ENCODE results near the gene CEP57.

DNA sequence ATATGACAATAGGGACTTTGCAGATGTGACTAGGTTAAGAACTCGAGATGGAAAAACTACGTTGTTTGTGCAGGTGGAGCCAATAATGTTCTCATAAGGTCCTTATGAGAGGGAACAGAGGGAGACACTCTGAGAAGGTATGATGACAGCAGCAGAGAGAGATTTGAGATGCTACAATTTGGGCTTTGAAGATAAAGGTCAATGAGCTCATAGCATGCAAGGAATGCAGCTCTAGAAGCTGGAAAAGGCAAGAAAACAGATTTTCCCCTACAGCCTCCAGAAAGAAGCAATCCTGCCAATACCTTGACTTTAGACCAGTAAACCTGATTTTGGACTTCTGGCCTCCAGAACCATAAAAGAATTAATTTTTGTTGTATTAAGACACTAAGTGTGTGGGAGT lies 21.8 kb upstream of the CEP57 start:
- TF ChIP-seq, protein P1, sequence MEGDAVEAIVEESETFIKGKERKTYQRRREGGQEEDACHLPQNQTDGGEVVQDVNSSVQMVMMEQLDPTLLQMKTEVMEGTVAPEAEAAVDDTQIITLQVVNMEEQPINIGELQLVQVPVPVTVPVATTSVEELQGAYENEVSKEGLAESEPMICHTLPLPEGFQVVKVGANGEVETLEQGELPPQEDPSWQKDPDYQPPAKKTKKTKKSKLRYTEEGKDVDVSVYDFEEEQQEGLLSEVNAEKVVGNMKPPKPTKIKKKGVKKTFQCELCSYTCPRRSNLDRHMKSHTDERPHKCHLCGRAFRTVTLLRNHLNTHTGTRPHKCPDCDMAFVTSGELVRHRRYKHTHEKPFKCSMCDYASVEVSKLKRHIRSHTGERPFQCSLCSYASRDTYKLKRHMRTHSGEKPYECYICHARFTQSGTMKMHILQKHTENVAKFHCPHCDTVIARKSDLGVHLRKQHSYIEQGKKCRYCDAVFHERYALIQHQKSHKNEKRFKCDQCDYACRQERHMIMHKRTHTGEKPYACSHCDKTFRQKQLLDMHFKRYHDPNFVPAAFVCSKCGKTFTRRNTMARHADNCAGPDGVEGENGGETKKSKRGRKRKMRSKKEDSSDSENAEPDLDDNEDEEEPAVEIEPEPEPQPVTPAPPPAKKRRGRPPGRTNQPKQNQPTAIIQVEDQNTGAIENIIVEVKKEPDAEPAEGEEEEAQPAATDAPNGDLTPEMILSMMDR (IDR thresholded peaks at IDR 0.05) = no peak
- no peak for TF ChIP-seq POLR2A (IDR thresholded peaks at IDR 0.05)
